ENCODE measurements around the gene SRM.
"Not testable (repeated sequence)": the region's sequence is repeated elsewhere in the genome, so short reads cannot be mapped to it uniquely, and the experiment has no call there.

The SRM gene

DNA sequence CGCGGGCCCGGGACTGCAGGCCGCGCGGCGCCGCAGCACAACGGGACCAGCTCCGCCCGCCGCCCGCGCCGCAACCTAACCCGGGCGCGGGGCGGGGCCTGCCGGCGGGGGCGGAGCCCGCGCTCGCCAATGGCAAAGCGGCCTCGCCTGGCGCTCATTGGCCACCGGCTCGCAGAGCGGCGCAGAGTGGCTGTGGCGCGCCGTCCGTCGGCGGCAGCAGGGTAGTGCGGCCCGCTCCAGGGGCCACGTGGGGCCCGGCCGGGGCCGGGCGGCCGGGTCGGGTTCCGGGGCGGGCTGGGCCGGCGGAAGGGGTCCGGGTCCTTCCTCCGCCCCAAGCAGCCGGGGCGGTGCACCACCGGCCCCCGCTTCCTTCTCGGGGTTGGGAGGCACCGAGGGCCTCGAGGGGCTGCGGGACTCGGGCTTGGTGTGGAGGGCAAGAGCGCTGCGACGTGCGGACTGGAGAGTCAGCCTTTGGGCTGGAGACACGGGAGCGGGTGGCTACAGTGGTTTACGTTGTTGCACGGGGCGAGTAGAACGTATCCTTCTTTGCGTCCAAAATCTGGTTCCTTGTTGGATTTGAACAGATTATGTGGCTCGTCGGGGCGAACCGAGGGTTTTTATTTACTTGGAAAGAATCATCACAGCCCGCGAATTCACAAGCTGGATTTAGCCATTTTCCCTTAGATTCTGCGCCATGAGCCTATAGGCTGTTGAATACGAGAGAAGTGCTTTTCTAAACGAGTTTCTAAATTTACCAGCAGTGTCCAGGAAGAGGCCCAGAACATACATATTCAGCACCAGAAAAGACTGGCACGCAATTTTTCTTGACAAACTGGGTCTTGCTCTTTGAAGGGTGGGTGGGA is at the start of gene SRM:
TSS of gene SRM (minus strand) at position 51 of the 863 bp plus-strand sequence. CDS start 75 bp downstream, outside the sequence.
- peak; percentile 94 for DNase-seq

DNA sequence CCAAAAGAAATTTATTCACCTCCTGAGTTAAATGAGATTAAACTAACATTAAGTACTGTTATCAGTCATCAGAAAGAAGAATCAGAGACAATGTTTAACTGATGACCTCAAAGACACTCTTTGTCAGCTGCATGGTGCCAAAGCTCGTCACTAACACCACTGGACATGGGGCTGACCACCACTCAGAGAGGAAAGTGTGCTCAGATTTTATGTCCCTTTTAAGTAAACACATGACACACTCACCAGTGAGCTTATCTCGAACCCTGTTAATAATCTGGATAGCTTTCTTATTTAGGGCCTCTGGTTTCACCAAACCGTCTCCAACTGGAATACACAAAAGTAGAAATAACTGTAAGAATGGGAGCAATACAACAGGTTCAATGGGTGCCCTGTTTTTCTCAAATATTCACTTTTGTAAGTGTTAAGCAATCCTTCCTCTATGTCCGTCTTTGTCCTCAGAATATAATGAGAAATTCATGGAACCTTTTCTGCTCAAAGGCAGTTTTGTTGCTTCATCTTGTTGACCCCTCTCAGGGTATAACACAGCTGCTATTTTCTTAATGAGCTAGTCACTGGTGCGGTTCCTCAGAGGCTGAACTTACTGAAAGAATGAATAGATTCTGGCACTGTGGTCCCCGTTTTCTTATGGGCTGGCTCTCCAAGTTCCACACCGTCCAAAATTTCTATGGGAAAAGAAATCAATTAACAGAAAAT is 49.4 kb upstream of the SRM start:
- DNase-seq = no peak

DNA sequence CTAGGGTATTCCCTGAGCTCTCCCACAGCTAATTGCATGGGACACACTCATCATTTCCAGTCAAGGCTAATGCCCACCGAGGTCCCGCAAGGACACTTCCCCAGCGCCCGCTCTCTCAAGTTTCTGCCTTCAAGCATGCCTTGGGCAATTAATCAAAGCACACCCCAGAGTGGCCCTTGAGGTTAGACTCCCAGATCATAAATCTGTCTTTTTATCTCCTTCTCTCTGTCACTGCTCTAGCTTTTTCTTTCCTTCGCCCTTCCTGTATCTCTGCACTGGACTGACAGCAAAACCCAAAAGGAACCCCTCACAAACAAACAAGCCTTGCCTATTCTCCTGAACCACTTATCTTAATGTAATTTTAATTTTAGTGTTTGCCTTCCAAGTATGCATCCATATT is 47.8 kb upstream of the SRM start:
- DNase-seq = no peak

DNA sequence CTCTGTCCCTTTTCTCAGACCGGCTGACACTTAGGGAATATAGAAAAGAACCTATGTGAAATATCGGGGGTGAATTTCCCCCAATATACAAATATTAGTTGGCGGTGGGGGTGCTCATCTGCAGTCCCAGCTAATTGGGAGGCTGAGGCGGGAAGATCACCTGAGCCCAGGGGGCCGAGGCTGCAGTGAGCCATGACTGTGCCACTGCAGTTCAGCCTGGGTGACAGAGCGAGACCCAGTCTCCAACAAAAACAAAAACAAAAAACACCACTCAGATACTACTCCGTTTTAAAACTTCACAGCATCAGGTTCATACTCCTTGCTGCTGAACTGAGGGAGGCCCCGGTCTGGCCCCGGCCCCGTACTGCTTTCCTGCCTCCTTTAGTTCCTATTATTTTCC is 45.8 kb upstream of the SRM start:
- no peak for DNase-seq

DNA sequence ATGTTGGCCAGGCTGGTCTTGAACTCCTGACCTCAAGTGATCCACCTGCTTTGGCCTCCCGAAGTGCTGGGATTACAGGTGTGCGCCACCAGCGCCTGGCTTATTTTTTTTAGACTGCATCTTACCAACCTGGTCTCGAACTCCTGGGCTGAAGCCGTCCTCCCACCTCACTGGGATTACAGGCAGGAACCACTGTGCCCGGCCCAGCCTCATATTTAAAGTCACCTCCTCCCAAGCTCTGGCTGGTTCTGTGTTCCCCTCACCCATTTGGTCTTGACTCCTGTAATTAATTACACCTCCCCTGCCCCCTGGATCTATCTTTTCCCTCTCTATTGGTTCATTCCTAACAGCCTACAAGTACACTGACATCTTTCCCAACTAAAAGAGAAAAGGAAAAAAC is 41.5 kb upstream of the SRM start:
- DNase-seq = no peak

DNA sequence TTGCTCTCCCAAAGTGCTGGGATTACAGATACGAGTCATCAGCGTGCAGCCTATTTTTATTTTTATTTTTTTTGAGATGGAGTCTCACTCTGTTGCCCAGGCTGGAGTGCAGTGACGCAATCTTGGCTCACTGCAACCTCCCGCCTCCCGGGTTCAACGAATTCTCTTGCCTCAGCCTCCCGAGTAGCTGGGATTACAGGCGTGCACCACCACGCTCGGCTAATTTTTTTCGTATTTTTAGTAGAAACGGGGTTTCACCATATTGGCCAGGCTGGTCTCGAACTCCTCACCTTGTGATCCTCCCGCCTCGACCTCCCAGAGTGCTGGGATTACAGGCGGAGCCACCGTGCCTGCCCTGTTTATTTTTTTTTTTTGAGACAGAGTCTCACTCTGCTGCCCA is 41.0 kb upstream of the SRM start:
- not testable (repeated sequence) for DNase-seq

DNA sequence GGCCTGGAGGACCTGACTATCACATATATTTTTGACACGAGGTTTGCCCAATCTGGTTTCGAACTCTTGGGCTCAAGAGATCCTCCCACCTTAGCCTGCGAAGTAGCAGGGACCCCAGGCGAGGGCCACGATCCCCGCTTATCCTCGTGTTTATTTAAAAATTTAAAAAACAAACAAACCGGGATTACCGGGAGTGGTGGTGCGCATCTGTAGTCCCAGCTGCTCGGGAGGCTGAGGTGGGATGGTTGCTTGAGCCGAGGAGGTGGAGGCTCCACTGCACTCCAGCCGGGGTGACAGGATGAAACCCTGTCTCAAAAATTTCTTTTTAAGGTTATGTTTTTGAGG is 40.3 kb upstream of the SRM start:
- DNase-seq = no peak

DNA sequence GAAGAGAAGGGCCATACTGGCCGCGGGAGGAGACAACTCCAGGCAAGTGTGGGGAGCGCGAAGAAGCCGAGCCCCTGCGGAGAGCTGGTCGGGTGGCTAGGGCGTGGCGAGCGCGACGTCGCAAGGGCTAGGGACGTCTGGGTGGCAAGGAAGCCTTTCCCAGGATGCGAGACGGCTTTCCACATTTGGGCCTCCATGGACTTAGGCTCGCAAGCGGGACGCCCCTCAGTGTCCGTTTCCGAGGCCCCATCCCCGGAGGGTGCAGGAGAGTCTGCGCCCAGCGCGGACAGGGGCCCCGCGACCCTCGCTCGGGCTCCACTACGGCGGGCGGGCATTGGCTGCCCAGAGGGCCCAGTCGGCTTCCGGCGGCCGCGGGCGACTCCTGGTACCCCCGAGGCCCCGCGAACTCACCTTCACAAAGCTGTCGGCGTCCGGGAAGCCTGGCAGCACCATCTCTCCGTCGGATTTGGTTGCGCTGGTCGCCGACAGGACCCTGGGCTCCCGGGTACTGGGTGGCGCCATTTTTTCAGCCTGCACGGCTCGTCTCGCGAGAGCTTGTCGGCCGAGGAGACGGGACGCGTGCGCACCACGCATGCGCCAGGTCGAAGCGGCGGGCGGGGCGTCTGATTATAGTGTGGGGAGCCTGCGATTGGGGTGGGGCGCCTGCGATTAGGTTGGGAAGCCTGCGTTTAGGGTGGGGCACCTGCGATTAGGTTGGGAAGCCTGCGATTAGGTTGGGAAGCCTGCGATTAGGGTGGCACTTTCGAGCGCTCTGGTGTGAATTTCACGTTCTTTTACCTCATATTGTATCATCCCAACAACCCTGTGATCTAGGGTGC is 39.7 kb upstream of the SRM start, which contains the start of gene EXOSC10:
TSS of gene EXOSC10 (minus strand) at position 560 of the 839 bp plus-strand sequence. CDS start at position 522, 38 bp downstream.
- peak; percentile 93 for DNase-seq

DNA sequence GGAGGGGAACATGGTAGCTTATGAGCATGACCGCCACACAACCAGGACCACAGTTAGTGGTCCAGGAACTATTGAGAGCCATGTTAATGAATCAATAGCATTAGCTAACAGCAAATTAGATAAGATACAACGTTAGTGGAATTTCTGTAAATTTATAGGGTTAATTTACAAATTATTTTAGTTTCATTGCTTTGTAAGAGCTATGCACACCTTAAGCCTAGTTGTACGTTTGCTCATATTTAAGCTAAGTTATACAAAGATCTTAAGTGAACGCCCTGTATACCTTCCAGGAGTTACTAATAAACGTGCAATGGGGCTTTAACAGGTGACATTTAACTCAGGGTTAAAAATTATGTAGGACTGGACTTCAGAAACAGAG is 39.1 kb upstream of the SRM start:
- no peak for DNase-seq

DNA sequence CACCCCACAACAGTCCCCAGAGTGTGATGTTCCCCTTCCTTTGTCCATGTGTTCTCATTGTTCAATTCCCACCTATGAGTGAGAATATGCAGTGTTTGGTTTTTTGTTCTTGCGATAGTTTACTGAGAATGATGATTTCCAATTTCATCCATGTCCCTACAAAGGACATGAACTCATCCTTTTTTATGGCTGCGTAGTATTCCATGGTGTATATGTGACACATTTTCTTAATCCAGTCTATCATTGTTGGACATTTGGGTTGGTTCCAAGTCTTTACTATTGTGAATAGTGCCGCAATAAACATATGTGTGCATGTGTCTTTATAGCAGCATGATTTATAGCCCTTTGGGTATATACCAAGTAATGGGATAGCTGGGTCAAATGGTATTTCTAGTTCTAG is 24.0 kb upstream of the SRM start:
- DNase-seq = not testable (repeated sequence)

DNA sequence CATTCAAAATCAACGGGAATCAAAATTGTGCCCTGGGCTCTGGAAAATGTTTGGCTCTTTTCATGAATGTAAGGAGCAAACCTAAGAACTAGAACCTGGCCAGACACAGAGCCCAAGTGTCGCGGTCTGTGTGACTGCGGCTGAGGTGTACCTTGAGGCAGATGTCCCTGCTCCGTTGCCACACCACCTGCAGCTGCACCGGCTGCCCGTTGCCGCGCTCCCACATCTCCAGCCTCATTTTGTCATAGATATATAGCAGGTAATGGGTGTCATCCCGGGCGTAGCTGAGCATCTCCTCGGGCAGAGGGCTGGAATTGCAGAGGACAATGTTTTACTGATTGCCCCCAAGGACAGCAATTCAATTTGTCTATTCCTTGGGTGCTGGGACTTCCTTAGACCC is 21.1 kb upstream of the SRM start:
- no peak for DNase-seq

DNA sequence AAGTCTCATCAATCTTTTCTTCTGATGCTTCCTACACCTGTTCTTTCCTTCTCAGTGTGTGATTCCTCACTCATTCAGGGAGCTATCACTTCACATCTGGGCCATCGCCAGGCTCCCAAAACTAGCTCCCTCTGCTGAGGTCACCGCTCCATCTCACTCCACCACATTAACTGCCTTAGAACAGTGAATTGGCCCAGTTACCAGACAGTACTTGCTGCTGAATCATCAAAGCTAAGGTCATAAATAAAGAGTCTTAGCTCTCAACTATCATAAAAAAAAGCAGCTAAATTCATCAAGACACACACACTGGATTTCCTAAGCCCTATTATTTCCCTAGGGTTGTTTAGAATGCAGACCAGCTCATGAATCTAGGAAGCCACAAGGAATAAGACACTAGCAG is 18.8 kb upstream of the SRM start:
- no peak for DNase-seq

DNA sequence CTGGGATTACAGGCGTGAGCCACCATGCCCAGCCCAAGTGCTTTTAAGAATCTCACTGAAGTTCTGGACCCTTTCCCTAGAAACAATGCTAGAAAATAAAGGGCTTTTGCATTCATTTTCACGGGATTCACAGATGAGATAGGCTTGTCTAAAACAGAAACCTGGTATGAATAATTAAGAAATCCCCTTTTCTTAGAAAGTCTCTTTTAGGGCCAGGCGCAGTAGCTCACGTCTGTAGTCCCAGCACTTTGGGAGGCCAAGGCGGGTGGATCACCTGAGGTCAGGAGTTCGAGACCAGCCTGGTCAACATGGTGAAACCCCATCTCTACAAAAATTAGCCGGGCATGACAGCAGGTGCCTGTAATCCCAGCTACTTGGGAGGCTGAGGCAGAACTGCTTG is 13.6 kb upstream of the SRM start:
- DNase-seq = not testable (repeated sequence)

DNA sequence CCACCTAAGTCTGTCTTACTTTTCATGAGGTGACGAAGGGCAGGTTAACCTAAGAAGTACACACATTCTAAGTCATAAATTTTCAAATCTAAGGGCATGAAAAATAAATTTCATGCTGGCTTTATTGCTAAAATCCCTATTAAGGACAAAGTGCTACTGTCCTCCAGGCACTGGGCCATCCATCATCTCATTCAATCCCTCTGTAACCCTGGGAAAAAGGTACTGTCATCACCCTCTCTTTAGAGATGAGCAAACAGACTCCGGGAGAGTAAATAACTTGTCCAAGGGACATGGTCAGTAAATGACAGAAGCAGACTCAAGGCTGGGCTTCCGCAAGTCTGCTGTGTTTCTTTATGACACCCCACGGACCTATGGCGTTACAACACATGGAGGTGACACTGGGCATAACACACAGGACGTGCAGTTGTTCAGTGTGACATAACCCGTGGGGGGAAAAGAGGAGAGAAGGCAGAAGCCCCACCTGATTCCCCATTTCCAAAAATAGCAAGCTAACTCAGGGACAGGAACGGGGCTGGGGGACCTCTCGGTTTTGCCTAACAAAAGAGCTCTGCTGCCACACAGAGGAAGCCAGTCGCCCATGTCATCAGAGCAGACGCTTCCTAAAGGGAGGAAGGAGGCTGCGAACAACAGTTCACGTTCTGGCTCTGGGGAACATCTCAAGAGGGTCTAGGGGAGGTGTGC is 12.5 kb upstream of the SRM start:
- DNase-seq = no peak

DNA sequence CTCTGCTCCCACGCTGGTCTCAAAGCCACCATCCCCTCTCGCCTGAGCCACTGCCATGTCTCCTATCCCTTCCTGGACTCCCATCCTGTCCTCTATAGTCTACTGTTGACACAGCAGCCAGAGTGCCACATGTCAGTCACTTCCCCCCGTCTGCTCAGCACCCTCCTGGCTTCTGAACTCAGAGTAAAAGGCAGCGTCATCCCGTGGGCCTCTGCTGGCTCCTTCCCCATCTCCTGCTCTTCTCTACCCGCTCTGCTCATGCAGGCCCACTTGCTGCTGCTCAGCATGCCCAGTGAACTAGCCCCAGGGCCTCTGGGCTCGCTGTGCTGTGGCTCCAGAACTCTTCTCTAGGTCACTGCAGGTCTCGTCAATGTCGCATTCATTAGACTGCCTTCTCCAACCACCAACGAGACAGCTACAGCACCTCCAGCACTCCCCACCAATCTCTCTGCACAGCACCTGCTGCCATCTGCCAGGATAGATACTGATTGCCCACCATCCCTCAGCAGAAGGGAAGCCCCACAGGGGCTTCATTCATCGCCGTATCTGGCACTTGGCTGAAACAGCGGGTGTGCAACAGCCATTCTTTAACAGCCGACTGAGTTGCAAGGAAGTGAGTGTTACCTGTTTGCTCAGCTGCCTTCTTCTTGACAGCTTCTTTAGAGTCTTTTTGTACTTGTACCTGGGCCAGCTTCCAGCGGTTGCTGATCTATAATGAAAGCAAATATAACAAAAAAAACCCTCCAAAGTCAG is 11.8 kb upstream of the SRM start:
- no peak for DNase-seq

DNA sequence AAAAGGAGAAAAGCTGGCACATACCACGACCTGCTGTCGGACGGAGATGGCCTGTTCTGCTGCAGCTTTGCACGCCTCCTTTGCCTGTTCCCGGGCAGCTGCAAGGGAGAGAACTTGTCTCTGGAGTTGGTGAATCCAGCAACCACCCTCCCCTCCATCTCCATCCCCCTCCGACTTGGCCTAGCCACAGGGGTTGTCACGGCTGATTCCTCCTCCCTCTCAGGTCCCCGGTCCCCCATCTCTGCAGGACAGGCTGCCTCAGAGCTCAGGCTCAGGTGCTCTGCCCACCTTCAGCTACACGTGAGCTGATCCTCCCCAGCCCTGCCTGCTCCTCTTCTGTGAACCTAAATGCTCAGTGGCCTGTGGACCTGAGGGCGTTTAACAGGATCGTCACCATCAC is 11.1 kb upstream of the SRM start:
- DNase-seq = no peak

DNA sequence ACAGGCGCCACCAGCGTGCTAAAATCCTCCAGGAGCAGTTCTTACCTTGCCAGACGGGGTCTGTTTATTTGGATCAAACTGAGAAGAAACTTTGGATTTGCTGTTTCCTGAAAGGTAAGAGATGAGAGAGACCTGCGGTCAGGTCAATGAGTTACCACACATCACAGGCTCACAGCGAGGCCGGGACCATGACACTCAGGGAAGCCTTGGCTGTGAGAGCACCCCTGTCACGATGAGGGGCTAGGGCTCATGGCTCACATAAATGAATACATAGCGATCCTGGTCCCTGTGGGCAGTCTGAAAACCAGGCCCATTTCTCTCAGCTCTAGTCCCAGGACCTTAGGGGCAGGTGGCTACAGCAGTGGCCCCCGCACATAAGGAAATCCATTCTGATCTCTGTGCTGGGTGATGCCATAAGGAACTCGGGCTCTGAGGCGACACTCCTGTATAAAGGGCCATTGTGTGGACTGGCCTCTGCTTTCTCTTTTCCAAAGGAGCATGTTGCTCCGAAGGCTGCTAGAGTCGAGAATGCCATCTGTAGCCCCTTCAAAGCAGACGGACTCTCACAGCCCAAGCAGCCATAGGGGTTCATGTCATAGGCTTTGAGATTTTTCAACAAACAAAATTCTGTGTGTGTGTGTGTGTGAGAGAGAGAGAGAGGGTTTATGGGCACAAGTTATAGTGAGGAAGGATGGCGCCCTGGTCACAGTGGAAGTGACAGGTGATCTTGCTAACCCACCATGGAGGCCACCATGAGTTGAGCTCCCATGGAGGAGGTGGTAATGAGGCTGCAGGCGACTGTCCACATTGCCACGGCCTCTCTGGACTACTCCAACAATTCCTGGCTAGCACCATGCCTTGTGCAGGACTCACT is 9.0 kb upstream of the SRM start:
- no peak for DNase-seq

DNA sequence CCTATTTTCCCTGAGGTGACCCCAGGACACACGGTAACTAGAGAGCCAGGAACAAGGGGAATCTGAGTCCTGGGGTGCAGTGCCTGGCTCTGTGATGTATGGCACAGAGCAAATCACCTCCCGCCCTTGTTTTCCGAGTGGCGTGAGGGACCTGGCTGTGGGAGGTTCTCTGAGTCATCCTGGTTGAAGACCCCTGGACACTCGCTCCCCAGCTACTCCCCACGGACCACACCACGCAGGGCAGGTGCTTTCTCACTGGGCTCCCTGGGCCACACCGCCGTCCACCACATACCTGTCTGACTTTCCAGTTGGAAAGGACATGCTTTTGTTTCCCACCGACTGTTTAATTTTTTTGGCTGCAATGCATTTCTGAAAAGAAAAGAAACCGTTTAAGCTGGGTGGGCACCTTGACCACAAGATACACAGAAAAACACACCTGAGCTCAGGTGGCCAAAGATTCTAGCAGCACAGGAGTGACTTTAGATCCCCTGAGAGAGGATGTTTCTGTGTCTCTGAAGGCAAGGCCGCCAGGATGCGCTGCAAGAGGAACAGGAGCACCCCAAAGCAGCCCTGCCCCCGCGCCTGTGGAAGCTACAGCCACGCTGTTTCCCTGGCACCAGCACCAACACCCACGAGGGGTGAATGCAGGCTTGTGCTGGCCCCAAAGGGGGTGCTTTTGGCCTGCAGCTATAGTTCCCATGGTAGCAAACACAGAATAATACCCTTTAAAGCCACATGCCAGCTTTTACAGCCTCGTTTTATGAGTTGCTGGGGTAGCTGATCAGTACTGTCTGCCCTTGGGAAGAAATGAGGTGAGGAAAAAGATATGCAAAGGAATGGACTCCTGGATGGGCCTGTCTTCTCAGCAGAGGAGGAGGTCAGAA is 8.1 kb upstream of the SRM start:
- no peak for DNase-seq

DNA sequence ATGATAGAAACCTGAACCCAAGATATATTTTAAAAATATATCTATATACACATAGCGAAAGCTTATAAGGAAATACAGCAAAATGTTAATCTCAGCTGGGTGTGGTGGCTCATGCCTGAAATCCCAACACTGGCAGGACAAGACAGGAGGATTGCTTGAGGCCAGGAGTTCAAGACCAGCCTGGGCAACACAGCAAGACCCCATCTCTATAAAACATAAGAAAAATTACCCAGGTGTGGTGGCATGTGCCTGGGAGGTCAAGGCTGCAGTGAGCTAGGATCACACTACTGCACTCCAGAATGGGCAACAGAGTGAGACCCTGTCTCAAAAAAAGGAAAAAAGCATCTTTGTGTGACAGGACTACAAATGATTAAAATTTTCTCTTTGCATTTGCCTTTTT is 6.0 kb upstream of the SRM start:
- no peak for DNase-seq

DNA sequence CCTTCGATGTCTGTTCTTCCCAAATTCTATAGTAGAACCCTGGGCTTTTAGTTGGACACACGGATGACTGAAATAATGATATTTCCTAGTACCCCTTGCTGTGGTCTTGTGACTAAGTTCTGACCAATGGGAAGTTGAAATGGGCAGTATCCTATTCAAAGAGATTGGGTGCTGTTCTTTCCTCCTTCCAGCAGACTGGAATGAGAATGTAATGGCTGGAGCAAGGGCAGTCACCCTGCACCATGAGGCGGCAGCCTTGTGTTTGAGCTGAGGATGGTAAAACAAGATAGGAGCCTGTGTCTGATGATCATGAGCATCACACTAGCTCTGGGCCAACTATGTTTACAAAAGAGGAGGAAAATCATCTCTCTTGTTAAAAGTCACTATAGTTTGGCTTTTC is 5.1 kb upstream of the SRM start:
- DNase-seq = no peak

All from inflammatory macrophage treated with lipopolysaccharide for 4 hours (primary cell).